ENCODE measurements around the gene DPYSL4. TPM values are rescaled to one million over a fixed set of nuclear protein-coding genes. Genes with fewer than 3 reads are reported as not detected.

DPYSL4 gene
- total and polyA plus RNA-seq, 2 of the 4 experiments (the other 2 are of a cell fraction), result 8.1 to 30.5 TPM

DNA sequence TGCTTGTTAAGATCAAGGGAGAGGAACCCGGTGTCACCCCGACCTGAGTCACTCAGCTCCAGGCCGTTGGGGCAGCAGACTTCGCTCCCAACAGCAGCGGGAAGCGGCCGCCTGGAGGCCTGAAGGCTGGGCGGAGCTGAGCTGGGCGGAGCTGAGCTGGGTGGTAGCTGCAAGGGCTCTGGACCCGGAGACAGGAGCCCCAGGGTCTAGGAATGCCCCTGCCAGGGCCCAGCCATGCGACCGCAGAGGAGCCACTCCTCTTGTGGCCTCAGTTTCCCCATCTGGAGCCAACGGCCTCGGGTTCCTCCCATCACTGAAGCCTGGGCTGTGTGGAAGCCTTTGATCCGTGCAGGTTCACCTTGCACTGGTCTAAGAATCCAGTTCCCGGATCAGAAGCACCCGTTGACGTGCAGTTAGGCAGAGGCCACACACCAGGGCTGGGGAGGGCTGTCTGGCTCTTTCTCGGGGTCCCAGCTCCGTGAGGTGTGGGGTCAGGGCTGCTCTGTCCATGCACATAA is 21.9 kb upstream of the DPYSL4 start:
- ChIA-PET CTCF (no interaction called here), POLR2A (ENCODE audit: unreplicated experiment) (no interaction called here)
- no peak overlapping the region for H4K5ac ChIP-seq (ENCODE audit: low read depth, low read length)
- no peaks in the 10 kb centered on the region for H4K20me1 ChIP-seq (ENCODE audit: insufficient read depth, low read length)
- no peak overlapping the region for H3K4me2 ChIP-seq (ENCODE audit: low read depth, low read length)
- no peak overlapping the region for H3K4me3 ChIP-seq (ENCODE audit: insufficient read depth, low read depth, low read length)
- dilution Hi-C loops (cut with HindIII; ENCODE audit: low sequenced_read_pairs, unreplicated experiment) (no loop called here), intact Hi-C loops (cut with micrococcal nuclease) (no loop called here), in situ Hi-C loops (cut with MboI; ENCODE audit: low sequenced_read_pairs) (no loop called here)
- no peak overlapping the region for H2BK5ac ChIP-seq (ENCODE audit: low read depth, low read length, poor library complexity, severe bottlenecking)
- H3K27ac ChIP-seq (ENCODE audit: insufficient read depth, low read length), result no peak overlapping the region
- no peak overlapping the region for H3K18ac ChIP-seq (ENCODE audit: low read depth, low read length)
- H3K56ac ChIP-seq (ENCODE audit: extremely low read depth, insufficient read depth, low read length), result no peak overlapping the region
- no peak overlapping the region for H2BK120ac ChIP-seq (ENCODE audit: low read depth, low read length)
- H2AFZ ChIP-seq (replicated peaks; ENCODE audit: low read length, poor library complexity), result no peak overlapping the region
- no peak overlapping the region for H4K8ac ChIP-seq (ENCODE audit: low read depth in 2 of 2, low read length in 2 of 2)
- no peak overlapping the region for H3K14ac ChIP-seq (replicated peaks; ENCODE audit: low read depth, low read length)
- H2BK20ac ChIP-seq (ENCODE audit: low read depth, low read length), result no peak overlapping the region
- no peaks in the 10 kb centered on the region; the same call in 1 of the 2 replicates for H3K27me3 ChIP-seq (ENCODE audit: control insufficient read depth, insufficient read depth, low read length)
- no peaks in the 10 kb centered on the region for H3K4me1 ChIP-seq (ENCODE audit: control insufficient read depth, insufficient read depth, low read length)
- BruUV-seq (replicated peaks), result no TSS peak
- H3K36me3 ChIP-seq (ENCODE audit: control insufficient read depth, insufficient read depth, low read length), result no peaks in the 10 kb centered on the region
- H3K23ac ChIP-seq (ENCODE audit: low read depth, low read length), result no peak overlapping the region
- no peak overlapping the region for H3K9ac ChIP-seq (ENCODE audit: low read depth, low read length)
- no peak overlapping the region for H3K4ac ChIP-seq (ENCODE audit: low read depth, low read length)
- no peak overlapping the region for H2AK9ac ChIP-seq (replicated peaks; ENCODE audit: low read depth, low read length, poor library complexity)
- no peak for TF ChIP-seq RCOR1 (IDR thresholded peaks at IDR 0.05; ENCODE audit: insufficient replicate concordance, low read length)
- TF ChIP-seq SMC3 (IDR thresholded peaks at IDR 0.05; ENCODE audit: low read depth, low read length), result no peak
- TF ChIP-seq POLR2A (IDR thresholded peaks at IDR 0.05; ENCODE audit: low read depth, low read length), result no peak
- TF ChIP-seq RFX5 (IDR thresholded peaks at IDR 0.05; ENCODE audit: low read depth, low read length), result no peak
- TF ChIP-seq CEBPB (IDR thresholded peaks at IDR 0.05; ENCODE audit: low read depth, low read length), result no peak
- no peak for TF ChIP-seq MAFK (IDR thresholded peaks at IDR 0.05; ENCODE audit: low read depth, low read length)
- TF ChIP-seq MXI1 (IDR thresholded peaks at IDR 0.05; ENCODE audit: borderline replicate concordance, low read depth, low read length), result no peak
- TF ChIP-seq CHD1 (IDR thresholded peaks at IDR 0.05; ENCODE audit: low read depth, low read length), result no peak
- TF ChIP-seq RAD21 (IDR thresholded peaks at IDR 0.05; ENCODE audit: low read length), result no peak
- TF ChIP-seq BHLHE40 (IDR thresholded peaks at IDR 0.05; ENCODE audit: low read depth, low read length), result no peak
- TF ChIP-seq, protein P1, sequence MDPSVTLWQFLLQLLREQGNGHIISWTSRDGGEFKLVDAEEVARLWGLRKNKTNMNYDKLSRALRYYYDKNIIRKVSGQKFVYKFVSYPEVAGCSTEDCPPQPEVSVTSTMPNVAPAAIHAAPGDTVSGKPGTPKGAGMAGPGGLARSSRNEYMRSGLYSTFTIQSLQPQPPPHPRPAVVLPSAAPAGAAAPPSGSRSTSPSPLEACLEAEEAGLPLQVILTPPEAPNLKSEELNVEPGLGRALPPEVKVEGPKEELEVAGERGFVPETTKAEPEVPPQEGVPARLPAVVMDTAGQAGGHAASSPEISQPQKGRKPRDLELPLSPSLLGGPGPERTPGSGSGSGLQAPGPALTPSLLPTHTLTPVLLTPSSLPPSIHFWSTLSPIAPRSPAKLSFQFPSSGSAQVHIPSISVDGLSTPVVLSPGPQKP (IDR thresholded peaks at IDR 0.05; ENCODE audit: borderline replicate concordance, low read depth, low read length), result no peak
- TF ChIP-seq, protein P2, sequence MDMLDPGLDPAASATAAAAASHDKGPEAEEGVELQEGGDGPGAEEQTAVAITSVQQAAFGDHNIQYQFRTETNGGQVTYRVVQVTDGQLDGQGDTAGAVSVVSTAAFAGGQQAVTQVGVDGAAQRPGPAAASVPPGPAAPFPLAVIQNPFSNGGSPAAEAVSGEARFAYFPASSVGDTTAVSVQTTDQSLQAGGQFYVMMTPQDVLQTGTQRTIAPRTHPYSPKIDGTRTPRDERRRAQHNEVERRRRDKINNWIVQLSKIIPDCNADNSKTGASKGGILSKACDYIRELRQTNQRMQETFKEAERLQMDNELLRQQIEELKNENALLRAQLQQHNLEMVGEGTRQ (IDR thresholded peaks at IDR 0.05; ENCODE audit: low read depth, low read length), result no peak
- no peak for TF ChIP-seq MAZ (IDR thresholded peaks at IDR 0.05; ENCODE audit: borderline replicate concordance, low read depth, low read length)
- no peak for TF ChIP-seq NFE2L2 (IDR thresholded peaks at IDR 0.05; ENCODE audit: low read depth, low read length)
- no peak for TF ChIP-seq FOS (IDR thresholded peaks at IDR 0.05; ENCODE audit: low read depth, low read length)
- TF ChIP-seq, protein P3, sequence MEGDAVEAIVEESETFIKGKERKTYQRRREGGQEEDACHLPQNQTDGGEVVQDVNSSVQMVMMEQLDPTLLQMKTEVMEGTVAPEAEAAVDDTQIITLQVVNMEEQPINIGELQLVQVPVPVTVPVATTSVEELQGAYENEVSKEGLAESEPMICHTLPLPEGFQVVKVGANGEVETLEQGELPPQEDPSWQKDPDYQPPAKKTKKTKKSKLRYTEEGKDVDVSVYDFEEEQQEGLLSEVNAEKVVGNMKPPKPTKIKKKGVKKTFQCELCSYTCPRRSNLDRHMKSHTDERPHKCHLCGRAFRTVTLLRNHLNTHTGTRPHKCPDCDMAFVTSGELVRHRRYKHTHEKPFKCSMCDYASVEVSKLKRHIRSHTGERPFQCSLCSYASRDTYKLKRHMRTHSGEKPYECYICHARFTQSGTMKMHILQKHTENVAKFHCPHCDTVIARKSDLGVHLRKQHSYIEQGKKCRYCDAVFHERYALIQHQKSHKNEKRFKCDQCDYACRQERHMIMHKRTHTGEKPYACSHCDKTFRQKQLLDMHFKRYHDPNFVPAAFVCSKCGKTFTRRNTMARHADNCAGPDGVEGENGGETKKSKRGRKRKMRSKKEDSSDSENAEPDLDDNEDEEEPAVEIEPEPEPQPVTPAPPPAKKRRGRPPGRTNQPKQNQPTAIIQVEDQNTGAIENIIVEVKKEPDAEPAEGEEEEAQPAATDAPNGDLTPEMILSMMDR (conservative IDR thresholded peaks at IDR 0.05; ENCODE audit: low read depth, low read length), result no peak
- no peak overlapping the region for H4K91ac ChIP-seq (ENCODE audit: insufficient read depth, low read depth, low read length)
- DNase-seq, result no peak
- 55% methylated on average over 8 of the region's 20 CpGs; no CpG with 5 or more reads in 1 of the 2 experiments for WGBS, 2 experiments (ENCODE audit: extremely low coverage in 2 of 2, insufficient read length in 1 of 2)
- no peaks in the 10 kb centered on the region for H3K9me3 ChIP-seq (ENCODE audit: control insufficient read depth, insufficient read depth, low read length)
- no peak overlapping the region for H2BK15ac ChIP-seq (ENCODE audit: low read depth, low read length)
- no peaks in the 10 kb centered on the region for H3K9me1 ChIP-seq (ENCODE audit: insufficient read depth, low read length)
- no peak overlapping the region for H2AK5ac ChIP-seq (ENCODE audit: low read depth, low read length)
- no peaks in the 10 kb centered on the region for H3K79me1 ChIP-seq (ENCODE audit: low read depth in 1 of 2, low read length in 2 of 2)
- ATAC-seq (ENCODE audit: low read depth), result peak; percentile 53; the same call in 1 of the 2 replicates

Data from IMR-90 (cell line).